Motor neuron (in vitro differentiated cells): ENCODE measurements around the gene USP12. TPM values are rescaled to one million over a fixed set of nuclear protein-coding genes. Genes with fewer than 3 reads are reported as not detected.
"Not testable (repeated sequence)": the region's sequence is repeated elsewhere in the genome, so short reads cannot be mapped to it uniquely, and the experiment has no call there.

Source experiments
- ATAC-seq, 8 experiments: fragments of 200-7000 bp; cut with Tn5 transposase; replicated peaks in 6 of 8; 2 replicates each; pipeline ENCODE4 v1.8.0; 2021; ENCODE audit warnings: mild to moderate bottlenecking in 8 of 8, moderate library complexity in 8 of 8
- H3K27ac ChIP-seq, 2 donors: fragments of 250-450 bp; sonication (Bioruptor Pico); 2 replicates each; pipeline ENCODE4 v1.9.0; 2021; ENCODE audit warnings: antibody characterized with exemption in 2 of 2, mild to moderate bottlenecking in 2 of 2, moderate library complexity in 1 of 2
- H3K4me1 ChIP-seq, 2 donors: fragments of 250-450 bp; sonication (Bioruptor Pico); replicated peaks in 1 of 2; 2 replicates each; pipeline ENCODE4 v1.6.1; 2021; ENCODE audit warnings: antibody characterized with exemption in 2 of 2, mild to moderate bottlenecking in 2 of 2, moderate library complexity in 1 of 2
- H3K4me3 ChIP-seq, 5 donors: fragments of 250-450 bp; sonication (Bioruptor Pico); 2 replicates each; pipeline ENCODE4 v1.9.0; 2021; ENCODE audit warnings: antibody characterized with exemption in 5 of 5, mild to moderate bottlenecking in 5 of 5, moderate library complexity in 4 of 5
- WGBS, 10 experiments: fragments of 450-650 bp; shearing (Covaris generic); methylation state at CpG; one replicate each; pipeline ENCODE4 v1.0.0; 2022; 5-methylcytosine and 5-hydroxymethylcytosine counted together
- in situ Hi-C, 9 experiments: fragments of 400-800 bp; cut with MboI; loops; one replicate each; pipeline ENCODE4 v1.15.0; 2021; ENCODE audit warnings: low sequenced_read_pairs in 9 of 9, low pct_unique_long_range_greater_than_20kb in 2 of 9; ENCODE audit not compliant: unreplicated experiment in 9 of 9
- total RNA-seq, 8 experiments: library from RNA; unstranded; fragments of 300-600 nt; gene quantifications; 2 replicates each; pipeline versions ENCODE4 v1.2.3 to v1.2.4, GENCODE V29; 2022

The USP12 gene
- total RNA-seq, 8 experiments from 2014 or later, result 13.7 to 38.0 (median 18.3) TPM

DNA sequence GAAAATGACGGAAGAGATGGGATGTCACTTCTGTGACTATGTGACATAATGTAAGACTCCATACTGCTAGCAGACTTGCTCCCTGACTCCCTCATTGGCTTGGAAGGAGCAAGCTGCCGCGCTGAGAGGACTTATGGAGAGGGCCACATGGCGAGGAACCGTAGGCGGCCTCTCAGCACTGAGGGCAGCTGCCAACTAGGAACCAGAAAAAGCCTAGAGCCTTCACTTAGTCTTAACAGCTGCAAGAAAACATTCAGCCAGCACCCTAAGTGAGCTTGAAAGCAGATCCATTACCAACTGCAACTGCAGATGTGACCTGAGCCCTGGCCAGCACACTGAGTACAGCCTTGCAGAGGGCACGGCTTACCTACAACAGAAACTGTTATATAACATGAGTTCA, 33.9 kb downstream of the USP12 start:
- in situ Hi-C loops, result no loop called here
- Histone ChIP-seq H3K4me3 (no peak overlapping the region), H3K4me1 (no peaks in the 10 kb centered on the region), H3K27ac (no peak overlapping the region)
- WGBS, 10 experiments, result 80 to 100% (median 94%) methylated on average over 1 to 7 of the region's 7 CpGs; no CpG with 5 or more reads in 3 of the 10 experiments
- no peak for ATAC-seq

GRCh38 chr13:27135023-27135422, 36.6 kb downstream of the USP12 start:
- Histone ChIP-seq H3K27ac (no peak overlapping the region), H3K4me3 (no peak overlapping the region), H3K4me1 (no peaks in the 10 kb centered on the region)
- no peak for ATAC-seq
- in situ Hi-C loops, result no loop called here
- WGBS, 10 experiments, result 92 to 100% (median 100%) methylated on average over 1 to 5 of the region's 5 CpGs; no CpG with 5 or more reads in 3 of the 10 experiments

GRCh38 chr13:27133889-27134288, 37.7 kb downstream of the USP12 start:
- Histone ChIP-seq H3K27ac (no peak overlapping the region), H3K4me3 (no peak overlapping the region), H3K4me1 (no peaks in the 10 kb centered on the region)
- ATAC-seq, result no peak
- 94 to 100% (median 96%) methylated on average over 2 of the region's 2 CpGs; no CpG with 5 or more reads in 3 of the 10 experiments for WGBS, 10 experiments
- in situ Hi-C loops, result no loop called here

- 80 to 100% (median 92%) methylated on average over 1 to 5 of the region's 5 CpGs for WGBS, 10 experiments
- H3K4me1 ChIP-seq, result no peaks in the 10 kb centered on the region
Observed at GRCh38 chr13:27132538-27132937, 39.1 kb downstream of the USP12 start.

GRCh38 chr13:27131906-27132305, 39.7 kb downstream of the USP12 start:
- ATAC-seq, result peak in 1 of 8 experiments; percentile 19
- H3K4me3 ChIP-seq, result no peak overlapping the region
- no peak overlapping the region for H3K27ac ChIP-seq
- 0 to 100% (median 96%) methylated on average over 3 of the region's 3 CpGs; no CpG with 5 or more reads in 2 of the 10 experiments for WGBS, 10 experiments
- H3K4me1 ChIP-seq, result no peaks in the 10 kb centered on the region
- in situ Hi-C loops, result no loop called here

More at GRCh38 chr13:27132538-27132937, 39.1 kb downstream of the USP12 start:
- in situ Hi-C loops, result no loop called here
- no peak for ATAC-seq
- no peak overlapping the region for H3K27ac ChIP-seq
- H3K4me3 ChIP-seq, result no peak overlapping the region

GRCh38 chr13:27130979-27131623, 40.5 kb downstream of the USP12 start:
- peak in 3 of 8 experiments; percentile 63 to 69 (median 68) for ATAC-seq
- no peaks in the 10 kb centered on the region for H3K4me1 ChIP-seq
- H3K27ac ChIP-seq, result no peak overlapping the region
- WGBS, 10 experiments, result 9 to 100% (median 83%) methylated on average over 1 to 4 of the region's 4 CpGs; no CpG with 5 or more reads in 1 of the 10 experiments
- no peak overlapping the region for H3K4me3 ChIP-seq
- in situ Hi-C loops, result no loop called here

DNA sequence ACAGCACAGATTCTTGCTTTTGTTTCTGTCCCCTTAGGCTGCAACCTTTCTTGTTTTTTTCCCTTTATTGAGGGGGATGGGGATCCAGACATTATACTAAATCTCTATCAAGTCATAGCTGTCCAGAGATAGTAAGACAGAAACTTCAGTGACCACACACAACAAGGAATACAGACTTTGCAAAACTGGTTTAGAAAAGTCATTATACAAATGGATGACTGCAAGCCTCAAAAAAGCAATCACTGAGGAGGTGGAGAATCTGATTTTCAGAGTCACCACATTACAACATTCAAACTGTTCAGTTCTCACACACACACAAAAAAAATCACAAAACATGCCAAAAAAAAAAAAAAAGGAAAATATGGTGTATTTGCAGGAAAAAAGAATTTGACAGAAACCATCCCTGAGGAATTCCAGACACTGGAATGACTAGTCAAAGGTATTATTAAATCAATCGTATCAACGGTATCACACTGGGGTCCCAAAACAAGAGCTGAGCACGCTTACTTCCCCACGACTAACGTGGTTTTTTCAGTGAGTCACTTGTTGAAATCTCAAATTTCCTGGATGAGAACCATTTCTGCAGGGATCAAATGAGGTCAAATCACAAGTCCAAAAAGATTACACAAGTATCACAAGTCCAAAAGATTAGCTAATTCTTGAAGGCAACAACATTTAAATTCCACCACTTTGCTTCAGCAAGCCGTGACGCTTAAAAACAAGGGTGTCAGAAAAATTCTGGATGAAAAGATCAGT, 41.2 kb downstream of the USP12 start:
- in situ Hi-C loops, result no loop called here
- ATAC-seq, result peak in 1 of 8 experiments; percentile 20
- WGBS, 10 experiments, result 22 to 100% (median 87%) methylated on average over 2 to 7 of the region's 7 CpGs; no CpG with 5 or more reads in 1 of the 10 experiments
- H3K4me1 ChIP-seq, result no peaks in the 10 kb centered on the region
- no peak overlapping the region for H3K4me3 ChIP-seq
- no peak overlapping the region for H3K27ac ChIP-seq

- Histone ChIP-seq H3K4me3 (no peak overlapping the region), H3K27ac (no peak overlapping the region), H3K4me1 (no peaks in the 10 kb centered on the region)
- 20 to 100% (median 94%) methylated on average over 1 to 8 of the region's 8 CpGs for WGBS, 10 experiments
- in situ Hi-C loops, result no loop called here
- peak in 1 of 8 experiments; percentile 6 for ATAC-seq
Observed at GRCh38 chr13:27128825-27129627, 42.6 kb downstream of the USP12 start.

DNA sequence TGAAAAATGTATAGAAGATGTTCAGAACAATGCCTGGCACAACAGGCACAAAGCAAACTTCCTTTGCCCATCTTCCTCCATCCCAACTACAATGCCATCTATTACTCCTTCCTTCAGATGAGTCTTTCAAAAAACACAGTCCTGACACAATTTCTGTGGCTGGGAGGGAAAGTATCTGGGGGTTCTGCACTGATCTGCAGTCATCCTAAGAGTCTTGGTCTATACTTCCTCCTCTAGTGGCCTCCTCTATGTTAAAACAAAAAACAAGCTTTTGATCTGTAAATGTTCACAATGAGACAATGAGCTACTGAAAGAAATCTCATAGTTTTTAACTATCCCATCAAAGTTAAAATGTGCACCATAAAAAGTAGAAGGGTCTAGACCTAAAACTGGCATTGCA, 44.8 kb downstream of the USP12 start:
- in situ Hi-C loops, result no loop called here
- Histone ChIP-seq H3K4me3 (no peak overlapping the region), H3K4me1 (no peaks in the 10 kb centered on the region)

GRCh38 chr13:27125357-27126282, 46.0 kb downstream of the USP12 start:
- ATAC-seq, result peak in 1 of 8 experiments; percentile 40
- H3K4me3 ChIP-seq, result no peak overlapping the region
- no peaks in the 10 kb centered on the region for H3K4me1 ChIP-seq
- no peak overlapping the region for H3K27ac ChIP-seq
- WGBS, 10 experiments, result 80 to 100% (median 95%) methylated on average over 1 to 12 of the region's 23 CpGs; no CpG with 5 or more reads in 3 of the 10 experiments
- in situ Hi-C loops, result no loop called here

More for the DNA sequence above, 44.8 kb downstream of the USP12 start:
- ATAC-seq, result no peak
- no peak overlapping the region for H3K27ac ChIP-seq

GRCh38 chr13:27124571-27124970, 47.0 kb downstream of the USP12 start:
- no peak for ATAC-seq

GRCh38 chr13:27123445-27123844, 48.2 kb downstream of the USP12 start:
- H3K27ac ChIP-seq, in situ Hi-C loops, ATAC-seq, H3K4me1 ChIP-seq, H3K4me3 ChIP-seq: not testable (repeated sequence)
- 86 to 100% (median 100%) methylated on average over 1 to 4 of the region's 4 CpGs; no CpG with 5 or more reads in 3 of the 10 experiments for WGBS, 10 experiments

More at GRCh38 chr13:27124571-27124970, 47.0 kb downstream of the USP12 start:
- no peak overlapping the region for H3K27ac ChIP-seq
- no peaks in the 10 kb centered on the region for H3K4me1 ChIP-seq
- in situ Hi-C loops, result no loop called here
- WGBS, 10 experiments, result 88 to 100% (median 94%) methylated on average over 2 to 4 of the region's 4 CpGs
- H3K4me3 ChIP-seq, result no peak overlapping the region
